IMR-90 (cell line): Measurements from ENCODE around the gene AGPS. TPM values are rescaled to one million over a fixed set of nuclear protein-coding genes. Genes with fewer than 3 reads are reported as not detected.

Experiments
- ATAC-seq: fragments of 200-7000 bp; cut with Tn5 transposase; 2 replicates; pipeline ENCODE4 v1.9.1; 2020; ENCODE audit warnings: low read depth, mild to moderate bottlenecking, moderate library complexity
- BruUV-seq: library from RNA; stranded (reverse); fragments of 400-500 nt; replicated peaks from 2 replicates; lab custom pipeline; 2021; lab: Mats Ljungman, UMichigan
- CTCF ChIA-PET: fragments of 300-600 bp; formaldehyde crosslinking; extraction: SDS; loops from one replicate; lab custom pipeline; 2021; ENCODE audit warnings: antibody characterized with exemption; lab: Yijun Ruan, JAX
- POLR2A ChIA-PET: fragments of 300-600 bp; sonication (Branson Sonifier 250); formaldehyde crosslinking; loops from one replicate; lab custom pipeline; 2022; ENCODE audit warnings: antibody characterized with exemption; ENCODE audit not compliant: unreplicated experiment; lab: Charles Lee
- DNase-seq: peaks from one replicate; pipeline ENCODE4 v3.0.0; 2013
- H2AFZ ChIP-seq: replicated peaks from 2 replicates; pipeline ENCODE3; 2013; ENCODE audit warnings: low read length, mild to moderate bottlenecking; ENCODE audit not compliant: poor library complexity
- H2AK5ac ChIP-seq: 2 replicates; pipeline ENCODE4 v1.6.1; 2013; ENCODE audit warnings: low read depth, low read length, inconsistent platforms
- H2AK9ac ChIP-seq: replicated peaks from 2 replicates; pipeline ENCODE3; 2013; ENCODE audit warnings: mild to moderate bottlenecking, low read depth, low read length, moderate library complexity; ENCODE audit not compliant: poor library complexity
- H2BK120ac ChIP-seq: 2 replicates; pipeline ENCODE4 v1.6.1; 2013; ENCODE audit warnings: low read depth, low read length, inconsistent platforms
- H2BK15ac ChIP-seq: 3 replicates; pipeline ENCODE4 v1.6.1; 2013; ENCODE audit warnings: low read depth, low read length, inconsistent platforms
- H2BK20ac ChIP-seq: 2 replicates; pipeline ENCODE4 v1.6.1; 2013; ENCODE audit warnings: low read depth, mild to moderate bottlenecking, inconsistent platforms, low read length, moderate library complexity
- H2BK5ac ChIP-seq: 2 replicates; pipeline ENCODE4 v1.6.1; 2013; ENCODE audit warnings: mild to moderate bottlenecking, low read depth, low read length, inconsistent platforms; ENCODE audit not compliant: poor library complexity, severe bottlenecking
- H3K14ac ChIP-seq: replicated peaks from 2 replicates; pipeline ENCODE4 v1.6.1; 2013; ENCODE audit warnings: low read depth, low read length, inconsistent platforms
- H3K18ac ChIP-seq: 2 replicates; pipeline ENCODE4 v1.6.1; 2013; ENCODE audit warnings: low read depth, low read length, control low read depth
- H3K23ac ChIP-seq: 2 replicates; pipeline ENCODE4 v1.6.1; 2013; ENCODE audit warnings: low read depth, low read length, inconsistent platforms
- H3K27ac ChIP-seq: 2 replicates; pipeline ENCODE4 v1.5.1; 2013; ENCODE audit warnings: mild to moderate bottlenecking, control low read depth, low read length; ENCODE audit not compliant: insufficient read depth
- H3K27me3 ChIP-seq: 2 replicates; pipeline ENCODE4 v1.6.1; 2013; ENCODE audit warnings: low read length; ENCODE audit not compliant: control insufficient read depth, insufficient read depth
- H3K36me3 ChIP-seq: 2 replicates; pipeline ENCODE4 v1.6.1; 2013; ENCODE audit warnings: low read length, mixed read lengths; ENCODE audit not compliant: control insufficient read depth, insufficient read depth
- H3K4ac ChIP-seq: 2 replicates; pipeline ENCODE4 v1.6.1; 2013; ENCODE audit warnings: low read depth, low read length, inconsistent platforms
- H3K4me1 ChIP-seq: 2 replicates; pipeline ENCODE4 v1.6.1; 2013; ENCODE audit warnings: low read length, mixed read lengths; ENCODE audit not compliant: control insufficient read depth, insufficient read depth
- H3K4me2 ChIP-seq: 2 replicates; pipeline ENCODE4 v1.6.1; 2013; ENCODE audit warnings: low read depth, mild to moderate bottlenecking, control low read depth, low read length, moderate library complexity
- H3K4me3 ChIP-seq: 2 replicates; pipeline ENCODE4 v1.5.1; 2013; ENCODE audit warnings: low read depth, mild to moderate bottlenecking, control low read depth, low read length, moderate library complexity; ENCODE audit not compliant: insufficient read depth
- H3K56ac ChIP-seq: 2 replicates; pipeline ENCODE4 v1.6.1; 2013; ENCODE audit warnings: low read length, inconsistent platforms; ENCODE audit not compliant: insufficient read depth; ENCODE audit errors: extremely low read depth
- H3K79me1 ChIP-seq, 2 experiments: 2 replicates each; pipeline ENCODE4 v1.6.1; 2013; ENCODE audit warnings: low read length in 2 of 2, inconsistent platforms in 1 of 2, low read depth in 1 of 2
- H3K9ac ChIP-seq: 2 replicates; pipeline ENCODE4 v1.6.1; 2013; ENCODE audit warnings: low read depth, low read length, control low read depth
- H3K9me1 ChIP-seq: 2 replicates; pipeline ENCODE4 v1.6.1; 2013; ENCODE audit warnings: low read length, inconsistent platforms; ENCODE audit not compliant: insufficient read depth
- H3K9me3 ChIP-seq: 2 replicates; pipeline ENCODE4 v1.6.1; 2013; ENCODE audit warnings: low read length; ENCODE audit not compliant: control insufficient read depth, insufficient read depth
- H4K20me1 ChIP-seq: 2 replicates; pipeline ENCODE4 v1.6.1; 2013; ENCODE audit warnings: low read length, inconsistent platforms; ENCODE audit not compliant: insufficient read depth
- H4K5ac ChIP-seq: 2 replicates; pipeline ENCODE4 v1.6.1; 2013; ENCODE audit warnings: mild to moderate bottlenecking, low read depth, low read length, control low read depth
- H4K8ac ChIP-seq, 2 experiments: 2 replicates each; pipeline ENCODE4 v1.6.1; 2013; ENCODE audit warnings: low read depth in 2 of 2, low read length in 2 of 2, control low read depth in 1 of 2, inconsistent platforms in 1 of 2
- H4K91ac ChIP-seq: 2 replicates; pipeline ENCODE4 v1.6.1; 2013; ENCODE audit warnings: low read depth, low read length, inconsistent platforms; ENCODE audit not compliant: insufficient read depth
- BHLHE40 ChIP-seq: fragments of 150-350 bp; IDR thresholded peaks from 2 replicates; pipeline ENCODE4 v1.6.1; 2016; ENCODE audit warnings: mild to moderate bottlenecking, low read depth, low read length
- CEBPB ChIP-seq: IDR thresholded peaks from 2 replicates; pipeline ENCODE4 v1.6.1; 2012; ENCODE audit warnings: low read depth, low read length, improper control_type of control experiment
- CHD1 ChIP-seq: IDR thresholded peaks from 2 replicates; pipeline ENCODE4 v1.6.1; 2012; ENCODE audit warnings: low read depth, low read length, improper control_type of control experiment
- FOS ChIP-seq: fragments of 150-350 bp; IDR thresholded peaks from 2 replicates; pipeline ENCODE4 v1.6.1; 2016; ENCODE audit warnings: low read depth, low read length
- MAFK ChIP-seq: IDR thresholded peaks from 2 replicates; pipeline ENCODE4 v1.6.1; 2012; ENCODE audit warnings: low read depth, low read length, improper control_type of control experiment
- MAZ ChIP-seq: IDR thresholded peaks from 2 replicates; pipeline ENCODE4 v1.6.1; 2012; ENCODE audit warnings: low read depth, mild to moderate bottlenecking, low read length, improper control_type of control experiment, moderate library complexity, borderline replicate concordance
- MXI1 ChIP-seq: IDR thresholded peaks from 2 replicates; pipeline ENCODE4 v1.6.1; 2012; ENCODE audit warnings: low read depth, mild to moderate bottlenecking, low read length, moderate library complexity, borderline replicate concordance
- NFE2L2 ChIP-seq: fragments of 150-350 bp; IDR thresholded peaks from 2 replicates; pipeline ENCODE4 v1.6.1; 2016; ENCODE audit warnings: low read depth, mild to moderate bottlenecking, low read length
- POLR2A ChIP-seq: IDR thresholded peaks from 2 replicates; pipeline ENCODE4 v1.6.1; 2012; ENCODE audit warnings: mild to moderate bottlenecking, low read depth, low read length
- RAD21 ChIP-seq: IDR thresholded peaks from 2 replicates; pipeline ENCODE4 v1.6.1; 2012; ENCODE audit warnings: low read length, improper control_type of control experiment
- RCOR1 ChIP-seq: IDR thresholded peaks from 2 replicates; pipeline ENCODE4 v1.6.1; 2012; ENCODE audit warnings: mild to moderate bottlenecking, low read length, improper control_type of control experiment; ENCODE audit not compliant: insufficient replicate concordance
- RFX5 ChIP-seq: IDR thresholded peaks from 2 replicates; pipeline ENCODE4 v1.8.0; 2012; ENCODE audit warnings: low read depth, mild to moderate bottlenecking, low read length, moderate library complexity
- SMC3 ChIP-seq: fragments of 150-350 bp; IDR thresholded peaks from 2 replicates; pipeline ENCODE4 v1.6.1; 2016; ENCODE audit warnings: low read depth, mild to moderate bottlenecking, antibody characterized with exemption, low read length, moderate library complexity
- dilution Hi-C: fragments of 300-500 bp; cut with HindIII; formaldehyde crosslinking; loops from one replicate; pipeline ENCODE4 v1.14.3; 2018; ENCODE audit warnings: low sequenced_read_pairs; ENCODE audit not compliant: unreplicated experiment
- in situ Hi-C: fragments of 300-500 bp; cut with MboI; formaldehyde crosslinking; loops from 3 replicates; pipeline ENCODE4 v1.14.3; 2019; ENCODE audit warnings: low sequenced_read_pairs, inconsistent platforms, mixed read lengths
- intact Hi-C: fragments of 100-400 bp; cut with micrococcal nuclease; formaldehyde crosslinking; loops from 2 replicates; pipeline ENCODE4 v1.10.0; 2022
- polyA plus RNA-seq, 3 experiments: library from polyadenylated mRNA; depleted of rRNA; stranded (reverse); fragments of >200 nt; gene quantifications; 2 replicates each; pipeline ENCODE4 v1.2.3, GENCODE V29; 2012; ENCODE audit warnings: low replicate concordance in 1 of 3
- total RNA-seq: library from RNA; depleted of rRNA; stranded (reverse); fragments of >200 nt; gene quantifications from 2 replicates; pipeline ENCODE4 v1.2.3, GENCODE V29; 2012
- TF ChIP-seq, protein P1 (sequence below): fragments of 150-350 bp; IDR thresholded peaks from 2 replicates; pipeline ENCODE4 v1.6.1; 2016; ENCODE audit warnings: low read depth, mild to moderate bottlenecking, low read length, moderate library complexity, borderline replicate concordance
- TF ChIP-seq, protein P2 (sequence below): conservative IDR thresholded peaks from 2 replicates; pipeline ENCODE4 v1.5.1; 2012; ENCODE audit warnings: mild to moderate bottlenecking, low read depth, low read length, improper control_type of control experiment
- TF ChIP-seq, protein P3 (sequence below): fragments of 150-350 bp; IDR thresholded peaks from 2 replicates; pipeline ENCODE4 v1.6.1; 2017; ENCODE audit warnings: mild to moderate bottlenecking, antibody characterized with exemption, low read length, low read depth

AGPS gene
- total and polyA plus RNA-seq, 2 of the 4 experiments (the other 2 are of a cell fraction): 6.6 to 18.6 TPM

DNA sequence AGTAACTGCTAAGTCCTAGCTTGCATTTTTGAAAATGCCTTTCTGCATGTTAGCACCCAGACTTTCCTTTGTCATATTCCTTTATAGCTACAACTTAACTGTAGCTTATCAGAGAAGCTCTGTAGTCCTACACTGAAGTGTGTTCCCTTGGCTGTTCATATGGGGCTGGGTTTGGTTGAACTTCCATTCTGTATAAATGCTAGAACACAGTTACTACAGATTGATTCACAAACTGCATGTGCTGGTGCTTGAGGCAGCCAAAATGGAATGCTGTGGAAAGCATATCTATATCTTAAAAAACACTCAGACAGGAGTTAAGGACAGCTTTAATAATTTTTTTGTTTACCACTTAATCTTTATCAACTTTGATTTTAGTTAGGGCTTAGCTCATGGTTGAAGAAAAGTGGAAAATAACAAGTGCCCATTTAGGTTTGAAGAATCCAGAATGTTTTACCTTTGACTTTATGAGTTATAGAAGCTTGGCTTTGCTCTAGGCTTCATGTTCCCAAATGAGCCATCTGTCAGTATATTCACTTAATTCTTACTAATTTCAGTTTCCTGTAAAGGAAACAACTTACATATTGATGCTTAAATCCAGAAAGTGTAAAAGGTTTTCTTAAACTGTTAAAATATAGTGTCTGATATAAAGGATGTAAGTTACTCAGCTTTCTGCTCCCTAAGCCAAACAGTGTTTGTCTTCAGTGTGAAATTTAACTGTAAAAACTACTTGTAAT is 148.9 kb downstream of the AGPS start:
- in situ Hi-C loops: no loop called here
- POLR2A ChIA-PET: no interaction called here

More for the DNA sequence above, 148.9 kb downstream of the AGPS start:
- H2AK9ac ChIP-seq: no peak overlapping the region
- H3K27ac ChIP-seq: no peak overlapping the region
- H3K9me3 ChIP-seq: no peaks in the 10 kb centered on the region
- no peak overlapping the region for H3K9ac ChIP-seq
- no peak overlapping the region for H3K56ac ChIP-seq
- H3K18ac ChIP-seq: no peak overlapping the region
- H2BK120ac ChIP-seq: no peak overlapping the region
- H2AK5ac ChIP-seq: no peak overlapping the region
- H3K4me3 ChIP-seq: no peak overlapping the region
- no peak overlapping the region for H2BK15ac ChIP-seq
- H2BK20ac ChIP-seq: no peak overlapping the region
- no peaks in the 10 kb centered on the region for H4K20me1 ChIP-seq
- no peak overlapping the region for H4K91ac ChIP-seq
- H3K23ac ChIP-seq: no peak overlapping the region
- no peak overlapping the region for H3K4me2 ChIP-seq
- H3K4me1 ChIP-seq: no peaks in the 10 kb centered on the region
- ATAC-seq: no peak
- BruUV-seq: no TSS peak
- no peak overlapping the region for H2BK5ac ChIP-seq
- no peak overlapping the region for H2AFZ ChIP-seq
- intact Hi-C loops (loop anchor here (5.0 kb wide), 1 partner anchor 379 kb away; no protein-coding TSS in a partner anchor), dilution Hi-C loops (no loop called here)
- CTCF ChIA-PET: no interaction called here
- H3K4ac ChIP-seq: no peak overlapping the region
- no peak for DNase-seq
- TF ChIP-seq SMC3: no peak
- no peak for TF ChIP-seq RAD21
- no peak for TF ChIP-seq MAZ
- no peak for TF ChIP-seq CHD1
- no peak for TF ChIP-seq CEBPB
- no peak for TF ChIP-seq RCOR1
- TF ChIP-seq NFE2L2: no peak
- no peak for TF ChIP-seq MXI1
- no peak for TF ChIP-seq POLR2A
- TF ChIP-seq, protein P1, sequence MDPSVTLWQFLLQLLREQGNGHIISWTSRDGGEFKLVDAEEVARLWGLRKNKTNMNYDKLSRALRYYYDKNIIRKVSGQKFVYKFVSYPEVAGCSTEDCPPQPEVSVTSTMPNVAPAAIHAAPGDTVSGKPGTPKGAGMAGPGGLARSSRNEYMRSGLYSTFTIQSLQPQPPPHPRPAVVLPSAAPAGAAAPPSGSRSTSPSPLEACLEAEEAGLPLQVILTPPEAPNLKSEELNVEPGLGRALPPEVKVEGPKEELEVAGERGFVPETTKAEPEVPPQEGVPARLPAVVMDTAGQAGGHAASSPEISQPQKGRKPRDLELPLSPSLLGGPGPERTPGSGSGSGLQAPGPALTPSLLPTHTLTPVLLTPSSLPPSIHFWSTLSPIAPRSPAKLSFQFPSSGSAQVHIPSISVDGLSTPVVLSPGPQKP: no peak
- TF ChIP-seq MAFK: no peak
- no peak for TF ChIP-seq BHLHE40
- no peak for TF ChIP-seq RFX5
- TF ChIP-seq, protein P2, sequence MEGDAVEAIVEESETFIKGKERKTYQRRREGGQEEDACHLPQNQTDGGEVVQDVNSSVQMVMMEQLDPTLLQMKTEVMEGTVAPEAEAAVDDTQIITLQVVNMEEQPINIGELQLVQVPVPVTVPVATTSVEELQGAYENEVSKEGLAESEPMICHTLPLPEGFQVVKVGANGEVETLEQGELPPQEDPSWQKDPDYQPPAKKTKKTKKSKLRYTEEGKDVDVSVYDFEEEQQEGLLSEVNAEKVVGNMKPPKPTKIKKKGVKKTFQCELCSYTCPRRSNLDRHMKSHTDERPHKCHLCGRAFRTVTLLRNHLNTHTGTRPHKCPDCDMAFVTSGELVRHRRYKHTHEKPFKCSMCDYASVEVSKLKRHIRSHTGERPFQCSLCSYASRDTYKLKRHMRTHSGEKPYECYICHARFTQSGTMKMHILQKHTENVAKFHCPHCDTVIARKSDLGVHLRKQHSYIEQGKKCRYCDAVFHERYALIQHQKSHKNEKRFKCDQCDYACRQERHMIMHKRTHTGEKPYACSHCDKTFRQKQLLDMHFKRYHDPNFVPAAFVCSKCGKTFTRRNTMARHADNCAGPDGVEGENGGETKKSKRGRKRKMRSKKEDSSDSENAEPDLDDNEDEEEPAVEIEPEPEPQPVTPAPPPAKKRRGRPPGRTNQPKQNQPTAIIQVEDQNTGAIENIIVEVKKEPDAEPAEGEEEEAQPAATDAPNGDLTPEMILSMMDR: no peak
- TF ChIP-seq FOS: no peak
- TF ChIP-seq, protein P3, sequence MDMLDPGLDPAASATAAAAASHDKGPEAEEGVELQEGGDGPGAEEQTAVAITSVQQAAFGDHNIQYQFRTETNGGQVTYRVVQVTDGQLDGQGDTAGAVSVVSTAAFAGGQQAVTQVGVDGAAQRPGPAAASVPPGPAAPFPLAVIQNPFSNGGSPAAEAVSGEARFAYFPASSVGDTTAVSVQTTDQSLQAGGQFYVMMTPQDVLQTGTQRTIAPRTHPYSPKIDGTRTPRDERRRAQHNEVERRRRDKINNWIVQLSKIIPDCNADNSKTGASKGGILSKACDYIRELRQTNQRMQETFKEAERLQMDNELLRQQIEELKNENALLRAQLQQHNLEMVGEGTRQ: no peak
- H3K79me1 ChIP-seq: no peaks in the 10 kb centered on the region
- no peak overlapping the region for H4K8ac ChIP-seq
- H3K27me3 ChIP-seq: no peaks in the 10 kb centered on the region
- no peaks in the 10 kb centered on the region for H3K9me1 ChIP-seq
- H3K14ac ChIP-seq: no peak overlapping the region
- H4K5ac ChIP-seq: no peak overlapping the region
- H3K36me3 ChIP-seq: no peaks in the 10 kb centered on the region
